Central memory CD4-positive, alpha-beta T cell (primary cell): Measurements from ENCODE around the gene FRMD3.
"Not testable (repeated sequence)": the region's sequence is repeated elsewhere in the genome, so short reads cannot be mapped to it uniquely, and the experiment has no call there.

Source experiments
- DNase-seq: peaks from one replicate; pipeline ENCODE4 v3.0.0; 2022

The FRMD3 gene

DNA sequence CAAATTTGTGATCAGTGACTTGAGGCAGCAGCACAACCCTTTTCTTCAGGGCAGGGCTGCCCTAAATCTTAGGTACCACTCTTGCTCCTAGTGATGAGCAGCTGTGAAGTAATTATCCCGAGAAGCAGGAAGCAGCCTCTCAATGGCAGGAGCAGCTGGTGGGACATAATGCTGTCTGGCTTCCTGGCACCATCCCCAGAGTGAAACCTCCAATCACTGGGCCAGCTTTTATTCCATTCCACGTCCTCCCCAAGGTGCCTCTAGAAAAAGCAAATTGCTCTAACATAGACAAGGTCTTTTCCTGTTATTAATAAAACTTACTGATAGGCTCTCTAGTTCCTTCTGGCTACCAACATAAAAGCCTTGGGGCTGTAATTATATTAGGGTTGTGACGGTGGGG lies 154.0 kb downstream of the FRMD3 start:
- DNase-seq = no peak

DNA sequence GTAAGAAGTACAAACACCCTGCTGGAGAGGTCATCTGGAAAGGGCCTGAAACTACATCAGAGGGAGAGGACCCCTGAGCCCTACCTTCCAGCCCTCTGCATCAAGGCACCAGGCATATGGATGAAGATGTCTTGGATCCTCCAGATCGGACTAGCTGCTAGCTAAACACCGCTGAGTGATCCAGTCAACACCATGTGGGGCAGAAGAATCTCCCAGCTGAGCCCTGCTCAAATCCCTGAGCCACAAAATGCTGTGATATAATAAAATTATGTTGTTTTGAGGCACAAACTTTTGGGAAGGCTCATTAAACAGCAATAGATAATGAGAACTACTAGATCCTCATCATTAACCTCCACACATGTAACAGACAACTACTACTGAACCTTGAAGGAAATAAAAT lies 155.2 kb downstream of the FRMD3 start:
- no peak for DNase-seq

DNA sequence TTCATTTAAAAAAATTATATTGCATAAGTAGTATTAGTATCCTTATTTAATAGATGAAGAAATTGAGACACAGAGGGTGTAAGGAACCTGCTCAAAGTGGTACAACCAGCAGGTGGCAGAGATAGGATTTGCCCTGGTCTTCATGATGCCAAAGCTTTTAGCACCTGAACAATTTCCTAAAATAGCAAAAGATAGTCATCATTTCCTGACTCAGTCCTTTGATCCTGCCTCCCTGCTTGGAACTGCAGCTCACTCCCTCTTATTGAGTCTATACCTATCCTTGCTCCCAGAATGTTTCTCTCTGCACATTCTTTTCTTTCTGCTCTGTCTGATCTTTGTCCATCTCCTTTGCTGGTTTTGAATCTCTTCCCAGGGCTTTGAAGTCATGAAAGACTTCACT lies 155.8 kb downstream of the FRMD3 start:
- no peak for DNase-seq

DNA sequence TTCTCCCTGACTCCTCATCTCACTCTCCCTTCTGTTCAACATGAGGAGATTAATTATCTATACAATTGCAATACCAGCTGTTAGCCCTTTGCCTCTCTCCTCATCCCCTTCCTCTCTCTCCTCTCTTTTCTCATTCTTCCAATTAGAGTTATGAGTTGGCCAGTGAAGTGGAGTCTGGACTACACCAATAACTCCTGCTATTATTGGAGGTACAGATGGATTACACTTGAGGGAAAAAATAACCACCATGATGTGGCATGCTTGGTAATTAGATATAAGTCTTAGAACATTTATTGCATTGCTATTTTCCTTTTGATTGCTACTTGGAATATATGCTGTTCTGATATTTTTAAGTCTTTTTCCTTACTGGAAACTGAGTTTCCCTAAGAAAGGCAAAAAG lies 159.2 kb downstream of the FRMD3 start:
- no peak for DNase-seq

DNA sequence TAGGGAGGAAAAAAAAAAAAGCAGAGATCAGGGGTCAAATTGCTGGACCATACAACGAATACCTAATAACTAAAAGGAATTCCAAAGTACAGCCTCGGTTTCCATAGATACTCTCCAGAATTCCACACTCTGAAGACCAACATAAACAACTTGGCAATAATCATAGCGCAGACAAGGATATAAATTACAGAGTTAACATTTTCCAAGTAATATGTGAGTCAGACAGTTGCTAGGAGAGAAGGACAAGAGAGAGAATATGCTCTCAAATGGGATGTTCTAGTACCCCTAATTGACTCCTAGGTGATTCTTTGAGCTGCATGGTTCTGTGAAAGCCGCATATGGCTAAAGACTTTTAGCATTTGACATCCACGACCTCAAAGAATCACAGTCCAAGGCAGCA lies 165.2 kb downstream of the FRMD3 start:
- DNase-seq = no peak

DNA sequence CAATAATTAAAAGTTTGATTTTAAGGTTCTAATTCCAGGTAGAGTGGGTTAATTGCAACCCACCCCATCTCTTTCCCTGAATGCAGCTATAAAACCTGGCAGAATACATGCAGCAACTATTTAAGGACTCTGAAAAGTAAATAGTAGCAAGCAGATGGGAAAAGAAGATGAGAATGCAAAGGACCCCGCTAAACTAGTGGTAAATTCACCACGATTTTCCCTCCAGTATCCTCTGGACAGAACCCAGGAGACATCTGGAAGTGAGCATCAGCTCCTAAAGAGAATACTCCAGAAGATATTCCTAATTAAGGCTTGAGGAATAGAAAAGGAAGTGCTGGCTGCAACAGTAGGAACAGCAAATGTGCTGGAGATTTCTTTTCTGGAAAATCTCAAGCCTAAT lies 170.9 kb downstream of the FRMD3 start:
- DNase-seq = no peak

DNA sequence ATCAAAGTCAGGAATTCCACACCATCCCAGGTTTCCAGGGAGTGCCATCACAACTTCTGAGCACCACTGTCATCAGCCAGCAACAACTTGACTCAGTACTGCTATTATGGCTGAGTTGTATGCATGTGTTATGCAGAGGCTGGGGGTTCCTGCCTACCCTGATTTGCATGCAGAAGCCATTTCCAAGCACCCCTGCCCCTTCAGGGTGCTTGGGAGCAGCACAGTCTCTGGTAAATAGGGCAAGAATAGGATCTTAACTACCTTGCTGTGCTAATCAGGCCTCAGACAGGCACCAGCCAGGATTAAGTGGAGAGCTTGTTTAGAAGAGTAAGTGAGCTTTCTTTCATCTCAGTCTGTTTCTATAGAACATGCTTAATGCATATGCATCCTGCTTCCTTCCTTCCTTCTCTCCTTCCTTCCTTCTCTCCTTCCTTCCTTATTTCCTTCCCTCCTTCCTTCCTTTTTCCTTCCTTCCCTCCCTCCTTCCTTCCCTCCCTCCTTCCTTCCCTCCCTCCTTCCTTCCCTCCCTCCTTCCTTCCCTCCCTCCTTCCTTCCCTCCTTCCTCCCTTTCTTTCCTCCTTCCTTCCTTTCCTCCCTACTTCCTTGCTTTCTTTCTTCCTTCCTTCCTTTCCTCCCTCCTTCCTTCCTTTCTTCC lies 175.7 kb downstream of the FRMD3 start:
- DNase-seq = no peak

DNA sequence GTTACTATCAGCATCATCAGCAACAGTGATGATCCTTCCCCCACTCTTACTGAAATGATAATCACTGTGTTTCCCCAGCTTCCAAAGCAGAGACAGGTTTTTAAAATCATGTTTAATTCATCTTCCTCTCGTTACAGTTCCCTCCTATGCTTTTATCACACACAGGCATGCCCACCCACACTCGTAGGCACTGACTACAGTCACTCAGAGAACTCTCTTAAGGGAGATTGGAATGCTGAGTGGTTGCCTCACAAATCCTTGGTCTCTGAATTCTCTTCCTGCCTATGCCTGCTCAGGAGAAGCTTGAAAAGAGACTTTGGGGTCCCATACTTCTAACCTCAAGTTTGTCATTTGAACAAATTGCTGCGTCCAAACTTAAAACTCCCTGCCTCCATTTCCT lies 179.2 kb downstream of the FRMD3 start:
- DNase-seq = no peak

DNA sequence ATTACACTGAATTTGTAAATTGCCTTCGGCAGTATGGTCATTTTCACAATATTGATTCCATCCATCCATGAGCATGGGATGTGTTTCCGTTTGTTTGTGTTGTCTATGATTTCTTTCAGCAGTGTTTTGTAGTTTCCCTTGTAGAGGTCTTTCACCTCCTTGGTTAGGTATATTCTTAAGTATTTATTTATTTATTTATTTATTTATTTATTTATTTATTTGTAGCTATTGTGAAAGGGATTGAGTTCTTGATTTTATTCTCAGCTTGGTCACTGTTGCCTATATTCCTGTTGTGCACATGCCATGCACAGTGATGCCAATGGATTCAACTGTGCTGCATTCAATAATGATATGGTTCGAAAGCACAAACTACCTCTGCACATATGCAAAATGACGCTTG lies 179.7 kb downstream of the FRMD3 start:
- not testable (repeated sequence) for DNase-seq

DNA sequence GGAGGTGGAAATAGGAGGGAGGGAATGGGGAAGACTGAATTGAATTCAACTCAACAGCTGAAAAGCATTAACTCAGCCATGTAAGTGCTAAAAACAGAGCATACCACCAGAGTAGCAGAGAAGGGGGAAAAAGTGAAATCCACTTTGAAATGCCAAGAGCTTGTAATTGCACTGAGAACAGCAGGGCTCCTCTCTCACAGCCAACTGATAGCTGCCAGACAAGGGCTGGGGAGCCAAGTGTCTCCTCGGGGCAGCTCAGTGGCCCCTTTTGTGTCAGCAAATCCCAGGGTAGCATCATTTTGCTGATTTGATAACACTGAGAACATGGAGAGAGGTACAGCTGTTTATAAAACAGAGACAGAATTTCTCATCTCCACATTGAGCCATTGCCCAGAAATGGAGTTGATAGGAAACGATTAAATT lies 182.5 kb downstream of the FRMD3 start:
- no peak for DNase-seq

DNA sequence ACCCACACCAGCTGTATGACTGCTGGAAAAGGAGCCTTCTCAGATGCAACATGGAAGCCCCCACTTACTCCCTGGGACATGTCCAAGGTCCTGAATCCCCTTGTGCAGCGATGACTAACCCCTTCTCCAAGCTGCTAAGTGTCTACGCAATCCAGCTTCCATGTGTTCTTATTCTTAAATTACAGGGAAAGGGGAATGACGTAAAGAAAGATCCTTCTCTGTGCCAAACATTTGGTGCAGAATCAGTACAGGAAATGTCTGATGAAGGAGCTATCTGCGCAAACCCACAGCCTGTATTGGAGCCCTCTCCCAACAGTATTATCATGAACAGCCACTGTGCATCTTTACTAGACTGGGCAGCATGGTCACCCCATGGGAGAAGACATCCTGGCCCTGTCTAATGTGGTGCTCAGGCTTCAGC lies 183.2 kb downstream of the FRMD3 start:
- no peak for DNase-seq

DNA sequence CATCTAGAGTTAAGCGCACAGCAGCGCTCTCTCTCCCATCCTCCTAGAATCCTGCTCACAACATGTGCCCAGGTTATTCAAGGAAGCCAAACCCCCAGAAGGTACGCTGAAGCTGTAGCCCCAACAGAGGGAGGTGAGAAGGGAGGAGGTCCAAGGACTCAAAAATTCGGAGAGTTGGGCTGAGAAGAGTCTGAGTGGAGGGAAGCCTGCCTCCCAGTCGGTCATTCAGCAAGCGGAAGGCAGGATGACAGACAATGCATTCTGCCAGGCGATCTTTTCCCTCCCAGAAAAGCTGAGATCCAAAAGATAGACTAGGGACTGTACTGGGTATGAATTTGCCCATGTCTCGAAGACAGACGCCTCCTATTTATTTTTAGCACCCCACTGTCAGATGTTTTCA lies 189.2 kb downstream of the FRMD3 start:
- no peak for DNase-seq

DNA sequence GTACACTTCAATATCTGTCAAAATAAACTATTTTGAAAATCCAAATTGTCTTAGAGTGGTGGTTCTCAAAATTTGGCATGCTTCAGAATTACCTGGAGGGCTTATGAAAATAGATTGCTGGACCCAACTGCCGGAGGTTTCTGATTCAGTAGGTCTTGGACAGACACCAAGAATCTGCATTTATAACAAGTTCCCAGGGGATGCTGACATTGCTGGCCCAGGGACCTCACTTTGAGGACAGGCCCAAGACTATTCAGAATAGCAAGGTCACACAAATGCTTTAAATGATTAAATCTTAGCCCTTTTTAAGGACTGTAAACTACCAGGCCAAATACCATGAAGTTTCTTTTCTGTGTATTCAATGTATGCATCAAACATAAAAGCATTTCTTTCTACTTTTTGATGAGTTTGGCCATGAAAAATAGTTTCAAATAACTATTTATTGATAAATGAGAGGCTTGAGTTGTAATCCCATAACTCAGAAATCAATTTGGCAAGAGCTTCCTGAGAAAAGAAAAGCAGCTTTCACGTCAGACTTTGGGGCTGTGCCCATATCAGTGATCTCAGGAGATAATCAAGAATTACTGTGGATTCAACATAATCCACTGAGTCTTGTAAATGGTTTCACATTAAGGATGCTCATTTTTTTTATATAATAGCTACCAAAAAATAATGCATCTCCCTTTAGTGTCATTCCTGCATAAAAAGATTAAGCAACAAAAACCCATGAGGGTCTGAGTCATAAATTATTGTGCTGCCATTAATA lies 191.4 kb downstream of the FRMD3 start:
- DNase-seq = no peak

DNA sequence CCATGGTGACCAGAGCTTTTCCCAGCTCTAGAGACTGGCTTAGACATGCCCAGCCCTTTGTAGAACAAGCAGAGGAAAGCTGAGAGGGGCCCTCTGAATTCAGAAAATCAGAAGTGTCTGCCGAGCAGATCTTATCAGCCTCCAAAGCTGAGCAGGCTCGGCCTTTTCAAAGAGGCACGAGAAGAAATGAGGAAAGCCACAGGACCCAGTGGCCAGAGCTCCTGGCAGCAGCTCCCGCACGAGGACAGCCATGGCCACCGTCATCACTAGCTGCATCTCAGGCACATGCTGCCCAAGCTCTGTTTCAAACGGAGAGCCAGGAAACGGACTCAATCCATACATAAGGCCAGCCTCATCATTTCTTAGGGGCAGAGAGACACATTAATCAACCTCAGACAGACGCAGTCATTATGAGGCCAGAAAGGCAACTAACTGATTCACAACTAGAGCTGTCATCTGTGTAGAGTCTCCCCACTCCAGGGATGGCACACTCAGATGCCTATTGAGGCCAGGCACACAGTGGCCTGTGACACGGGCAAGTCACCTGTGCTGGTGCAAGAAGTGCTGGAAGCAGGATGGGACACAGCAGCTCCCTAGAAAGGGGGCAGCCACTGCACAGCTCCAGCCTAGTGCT lies 194.7 kb downstream of the FRMD3 start:
- DNase-seq = no peak

DNA sequence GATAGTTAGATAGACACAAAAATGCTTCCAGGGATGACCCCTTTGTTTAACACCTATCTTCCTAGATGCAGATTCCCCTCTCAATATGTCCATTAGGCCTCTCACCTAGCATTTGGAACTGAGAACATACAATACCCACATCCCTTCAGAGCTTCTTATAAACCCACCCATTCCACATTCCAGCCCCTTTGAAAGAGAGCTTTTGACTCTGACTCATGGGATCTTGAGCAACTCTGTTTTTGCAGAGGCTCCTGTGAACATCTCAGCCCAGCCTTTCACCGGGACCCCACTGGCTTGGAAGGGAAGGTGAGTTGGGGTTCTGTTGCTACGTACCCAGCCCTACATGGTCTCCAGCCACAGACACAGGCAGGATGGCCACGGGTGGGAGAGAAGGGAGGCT lies 195.5 kb downstream of the FRMD3 start:
- DNase-seq = no peak

DNA sequence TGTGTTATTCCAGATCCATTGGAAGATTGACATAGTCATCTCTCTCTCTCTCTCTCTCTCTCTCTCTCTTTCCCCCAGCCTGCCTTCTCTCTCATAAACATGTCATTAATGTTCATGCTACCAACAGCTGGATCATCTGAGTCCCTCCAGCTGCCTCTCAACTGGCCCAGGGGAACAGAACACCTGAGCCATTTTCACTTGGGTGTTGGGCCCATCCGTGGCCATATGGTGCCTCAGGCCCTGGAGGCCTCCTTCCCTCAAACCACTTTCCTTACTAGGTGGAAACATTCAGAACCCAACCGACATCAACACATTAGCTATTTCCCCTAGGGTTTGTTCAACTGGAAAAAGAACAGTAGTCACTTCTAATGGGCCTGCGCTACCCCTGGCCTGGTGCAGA lies 196.2 kb downstream of the FRMD3 start:
- no peak for DNase-seq

DNA sequence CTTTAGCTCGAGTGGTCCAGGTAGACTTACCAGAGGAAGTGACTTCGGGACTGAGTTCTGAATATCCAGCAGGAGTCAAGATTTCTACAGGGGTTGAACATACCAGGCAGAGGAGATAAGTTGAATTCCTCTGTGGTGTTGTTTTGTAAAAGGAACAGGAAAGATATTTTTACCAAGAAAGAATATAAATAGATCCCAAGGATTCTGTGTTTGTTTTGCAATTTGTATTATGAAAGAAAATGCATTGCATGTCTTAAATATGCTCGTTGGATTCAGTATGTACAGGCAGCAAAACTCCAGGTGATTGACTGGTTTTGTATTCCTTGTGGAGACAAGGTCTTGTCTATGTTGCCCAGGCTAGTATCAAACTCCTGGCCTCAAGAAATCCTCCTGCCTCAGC lies 197.8 kb downstream of the FRMD3 start:
- no peak for DNase-seq

DNA sequence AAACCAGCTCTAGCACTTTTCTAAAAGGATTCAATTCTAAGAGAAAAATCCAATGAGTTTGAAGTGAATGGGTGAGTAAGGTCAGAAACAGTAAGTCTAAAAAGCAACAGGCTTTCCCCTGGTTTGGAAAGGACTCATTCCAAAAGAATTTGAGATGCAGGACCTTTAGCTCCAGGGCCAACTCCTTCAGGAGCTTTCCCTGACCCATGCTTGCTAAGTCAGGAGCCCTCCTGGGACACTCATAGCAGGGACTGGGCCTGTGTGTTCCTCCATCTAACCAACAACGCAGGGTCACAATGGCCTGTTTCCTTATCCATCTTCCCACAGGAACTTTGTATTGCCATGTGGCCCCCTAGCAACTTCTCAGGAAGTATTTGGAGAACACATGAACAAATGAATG lies 198.8 kb downstream of the FRMD3 start:
- DNase-seq = no peak

DNA sequence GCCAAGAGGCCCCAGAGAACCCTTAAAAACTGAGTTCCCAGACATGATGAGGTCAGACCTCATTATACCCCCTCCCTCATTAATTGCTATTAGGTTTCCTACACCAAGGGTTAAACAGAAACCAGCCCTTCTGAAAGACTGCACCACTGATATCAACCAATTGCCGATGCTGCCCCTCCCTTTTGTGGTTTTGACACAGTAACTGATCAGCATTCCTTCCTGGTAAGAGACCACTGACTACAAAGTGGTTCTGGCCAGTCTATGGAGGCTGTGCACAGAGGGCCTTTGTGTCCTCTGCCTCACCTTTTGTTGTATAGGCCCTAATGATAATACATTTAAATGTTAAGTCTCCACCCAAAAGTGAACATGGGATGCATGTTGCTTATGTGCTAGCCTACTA lies 201.5 kb downstream of the FRMD3 start:
- no peak for DNase-seq

DNA sequence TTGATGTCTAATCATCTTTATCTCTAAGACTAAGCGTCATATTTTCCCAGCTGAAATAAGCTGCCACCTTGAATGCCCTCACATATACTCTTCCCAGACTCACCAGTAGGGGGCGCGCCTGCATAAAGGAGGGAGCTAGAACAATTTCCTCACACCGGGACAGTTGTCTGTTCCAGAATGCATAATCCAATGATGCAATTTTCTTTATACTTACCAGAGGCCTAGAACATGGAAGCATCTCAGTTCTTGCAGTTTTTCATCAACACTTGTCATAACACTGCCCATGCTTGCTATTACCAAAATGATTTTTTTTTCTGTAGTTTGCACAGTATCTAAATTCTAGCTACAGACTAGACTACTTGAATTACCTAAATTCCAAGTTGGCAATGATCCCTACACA lies 203.9 kb downstream of the FRMD3 start:
- DNase-seq = peak; percentile 37

DNA sequence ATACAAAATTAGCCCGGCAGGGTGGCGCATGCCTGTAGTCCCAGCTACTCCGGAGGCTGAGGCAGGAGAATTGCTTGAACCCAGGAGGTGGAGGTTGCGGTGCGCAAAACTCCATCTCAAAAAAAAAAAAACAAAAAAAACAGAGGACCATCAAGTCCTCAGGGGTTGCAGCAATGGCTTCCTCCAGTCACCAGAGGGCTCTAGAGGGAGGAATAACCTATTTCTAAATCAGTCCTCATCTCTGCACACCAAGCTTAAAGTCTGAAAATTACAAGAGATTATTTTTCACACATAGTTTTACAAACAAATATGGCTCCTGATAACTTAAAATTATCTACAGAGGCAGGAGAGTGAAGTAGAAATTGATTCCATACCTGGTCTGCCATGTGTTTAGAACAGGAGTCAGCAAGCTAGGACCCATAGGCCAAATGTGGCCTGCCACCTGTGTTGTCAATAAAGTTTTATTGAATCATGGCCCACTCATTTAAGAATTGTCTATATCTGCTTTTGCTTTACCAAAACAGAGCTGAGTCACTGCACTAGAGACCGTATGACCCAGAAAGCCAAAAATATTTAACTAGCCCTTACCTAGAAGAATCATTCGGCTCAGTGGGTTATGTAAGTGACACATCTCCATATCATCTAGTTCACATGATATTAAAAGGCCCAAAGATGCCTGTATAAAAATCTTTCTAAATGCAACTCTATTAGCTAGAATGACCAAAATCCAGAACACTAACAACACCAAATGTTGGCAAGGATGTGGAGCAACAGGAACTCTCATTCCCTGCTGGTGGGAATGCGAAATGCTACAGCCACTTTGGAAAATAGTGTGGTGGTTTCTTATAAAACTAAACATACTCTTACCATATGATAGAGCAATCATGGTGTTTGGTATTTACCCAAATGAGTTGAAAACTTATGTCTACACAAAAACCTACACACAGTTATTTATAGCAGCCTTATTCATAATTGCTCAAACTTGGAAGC lies 207.7 kb downstream of the FRMD3 start:
- no peak for DNase-seq

DNA sequence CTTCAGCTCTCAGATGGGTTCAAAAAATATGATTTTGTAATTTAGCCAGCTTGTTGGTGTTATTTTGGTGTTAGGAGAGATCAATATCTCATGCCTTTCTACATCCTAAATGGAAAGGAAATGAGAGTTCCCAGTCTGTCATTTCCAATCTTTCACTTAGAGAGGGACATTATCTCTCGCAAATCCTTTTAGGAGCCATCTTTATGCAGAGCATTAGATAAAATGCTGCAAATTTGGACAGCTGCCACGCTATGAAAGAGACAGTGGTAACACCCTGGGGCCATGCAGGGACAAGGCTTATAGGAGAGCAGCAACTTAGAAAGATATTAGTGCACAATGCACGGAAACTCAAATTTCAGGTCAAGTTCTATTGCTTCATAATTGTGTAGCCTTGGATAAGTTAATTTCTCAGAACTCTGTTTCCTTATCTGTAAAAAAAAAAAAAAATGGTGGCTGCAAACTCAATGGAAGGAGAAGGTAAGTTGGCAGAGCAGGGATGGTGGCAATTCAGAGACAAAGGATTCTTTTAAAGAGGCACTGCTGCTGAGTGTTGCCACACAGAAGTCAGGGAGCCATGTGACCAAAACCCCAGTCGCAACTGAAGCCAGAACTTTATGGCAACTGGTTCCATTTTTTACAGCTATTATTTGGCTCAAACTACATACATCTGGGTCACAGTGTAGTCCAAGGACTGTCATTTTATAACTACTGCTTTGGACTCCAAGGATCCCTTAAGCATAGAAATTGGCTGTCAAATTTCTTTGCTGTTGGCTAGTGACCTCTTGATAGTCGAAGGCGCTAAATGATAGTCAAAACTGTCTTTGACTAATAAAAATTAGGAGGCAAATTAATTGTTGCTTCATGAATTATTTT lies 210.2 kb downstream of the FRMD3 start:
- no peak for DNase-seq
